GM19397 (cell line): ENCODE measurements around the gene LRRC32.
"Not testable (repeated sequence)": the region's sequence is repeated elsewhere in the genome, so short reads cannot be mapped to it uniquely, and the experiment has no call there.

ENCODE experiments used
- ATAC-seq: cut with Tn5 transposase; IDR thresholded peaks from one replicate; pipeline ENCODE4 v1.9.1; 2021; ENCODE audit warnings: mild to moderate bottlenecking, moderate library complexity; ENCODE audit not compliant: unreplicated experiment

Gene LRRC32

GRCh38 chr11:76630600-76631281 lies 39.8 kb downstream of the LRRC32 start:
- no peak for ATAC-seq

- ATAC-seq, result no peak
Measured at GRCh38 chr11:76629853-76630599, 40.5 kb downstream of the LRRC32 start.

GRCh38 chr11:76629116-76629852 lies 41.3 kb downstream of the LRRC32 start:
- ATAC-seq, result no peak

- ATAC-seq, result no peak
Measured at GRCh38 chr11:76628408-76628947, 42.1 kb downstream of the LRRC32 start.

GRCh38 chr11:76627606-76628005 lies 42.9 kb downstream of the LRRC32 start:
- no peak for ATAC-seq

GRCh38 chr11:76626921-76627401 lies 43.6 kb downstream of the LRRC32 start:
- ATAC-seq, result peak; percentile 87

GRCh38 chr11:76626266-76626665 lies 44.3 kb downstream of the LRRC32 start:
- no peak for ATAC-seq

GRCh38 chr11:76625472-76626186 lies 44.9 kb downstream of the LRRC32 start:
- ATAC-seq, result no peak

GRCh38 chr11:76624500-76625379 lies 45.8 kb downstream of the LRRC32 start:
- no peak for ATAC-seq

- ATAC-seq, result no peak
Measured at GRCh38 chr11:76623884-76624419, 46.6 kb downstream of the LRRC32 start.

- no peak for ATAC-seq
Measured at GRCh38 chr11:76623171-76623883, 47.2 kb downstream of the LRRC32 start.

GRCh38 chr11:76622493-76623094 lies 48.0 kb downstream of the LRRC32 start:
- ATAC-seq, result no peak

- no peak for ATAC-seq
Measured at GRCh38 chr11:76621868-76622267, 48.7 kb downstream of the LRRC32 start.

GRCh38 chr11:76621466-76621865 lies 49.1 kb downstream of the LRRC32 start:
- ATAC-seq, result no peak

- no peak for ATAC-seq
Measured at GRCh38 chr11:76620489-76620888, 50.1 kb downstream of the LRRC32 start.

GRCh38 chr11:76619801-76620200 lies 50.7 kb downstream of the LRRC32 start:
- not testable (repeated sequence) for ATAC-seq

GRCh38 chr11:76617553-76618265 lies 52.8 kb downstream of the LRRC32 start:
- ATAC-seq, result no peak
